ENCODE measurements around the gene PGLYRP2.
A peak's percentile ranks its signal among the peaks of the same experiment; 100 is the strongest.

PGLYRP2 gene

GRCh38 chr19:15433519-15434069 lies 45.7 kb downstream of the PGLYRP2 start:
- Histone ChIP-seq H3K36me3 (ENCODE audit: insufficient read depth, low read length) (peaks cover under 1% of the 10 kb centered on the region; the same call in 1 of the 2 replicates), H3K79me2 (ENCODE audit: insufficient read depth, low read length) (peaks cover 37% of the 10 kb centered on the region), H2AFZ (ENCODE audit: low read length) (peak overlapping the region; percentile 59), H3K4me2 (ENCODE audit: low read depth, low read length, poor library complexity, severe bottlenecking) (peak overlapping the region; percentile 86), H3K9me2 (replicated peaks; ENCODE audit: low read depth, low read length) (no peaks in the 10 kb centered on the region), H3K9ac (ENCODE audit: low read depth, low read length, poor library complexity, severe bottlenecking) (peak overlapping the region; percentile 75), H3K9me3 (ENCODE audit: insufficient read depth, low read depth, low read length) (no peaks in the 10 kb centered on the region), H3K27me3 (ENCODE audit: insufficient read depth, low read length, poor library complexity, severe bottlenecking) (no peaks in the 10 kb centered on the region), H3F3A (ENCODE audit: low read depth) (0 out of 2 replicates have a peak, but pooled peaks cover 3% of the 10 kb centered on the region), H3K4me3 (ENCODE audit: low read length, poor library complexity, severe bottlenecking) (peak overlapping the region; percentile 87), H3K4me1 (ENCODE audit: insufficient read depth, low read length, poor library complexity, severe bottlenecking) (peaks cover 24% of the 10 kb centered on the region), H4K20me1 (ENCODE audit: insufficient read depth, low read length, poor library complexity, severe bottlenecking) (peaks cover 24% of the 10 kb centered on the region)
- TF ChIP-seq EZH2phosphoT487 (IDR thresholded peaks at IDR 0.05; ENCODE audit: borderline replicate concordance) = no peak
- TF ChIP-seq CTCF (conservative IDR thresholded peaks at IDR 0.05; ENCODE audit: low read length) = no peak

GRCh38 chr19:15432629-15433518 lies 46.4 kb downstream of the PGLYRP2 start:
- Histone ChIP-seq H3F3A (ENCODE audit: low read depth) (0 out of 2 replicates have a peak, but pooled peaks cover 3% of the 10 kb centered on the region), H3K9ac (ENCODE audit: low read depth, low read length, poor library complexity, severe bottlenecking) (peak overlapping the region; percentile 75), H2AFZ (ENCODE audit: low read length) (peak overlapping the region; percentile 89), H3K79me2 (ENCODE audit: insufficient read depth, low read length) (peaks cover 44% of the 10 kb centered on the region), H3K9me3 (ENCODE audit: insufficient read depth, low read depth, low read length) (no peaks in the 10 kb centered on the region), H3K9me2 (replicated peaks; ENCODE audit: low read depth, low read length) (no peaks in the 10 kb centered on the region), H3K36me3 (ENCODE audit: insufficient read depth, low read length) (peaks cover 6% of the 10 kb centered on the region; the same call in 1 of the 2 replicates), H3K27me3 (ENCODE audit: insufficient read depth, low read length, poor library complexity, severe bottlenecking) (no peaks in the 10 kb centered on the region), H4K20me1 (ENCODE audit: insufficient read depth, low read length, poor library complexity, severe bottlenecking) (peaks cover 29% of the 10 kb centered on the region), H3K4me2 (ENCODE audit: low read depth, low read length, poor library complexity, severe bottlenecking) (peak overlapping the region; percentile 86), H3K4me1 (ENCODE audit: insufficient read depth, low read length, poor library complexity, severe bottlenecking) (peaks cover 24% of the 10 kb centered on the region), H3K4me3 (ENCODE audit: low read length, poor library complexity, severe bottlenecking) (peak overlapping the region; percentile 87)
- TF ChIP-seq CTCF (conservative IDR thresholded peaks at IDR 0.05; ENCODE audit: low read length) (no peak), EZH2phosphoT487 (IDR thresholded peaks at IDR 0.05; ENCODE audit: borderline replicate concordance) (no peak)

- H4K20me1 ChIP-seq (ENCODE audit: insufficient read depth, low read length, poor library complexity, severe bottlenecking) = peaks cover 29% of the 10 kb centered on the region
- H3K79me2 ChIP-seq (ENCODE audit: insufficient read depth, low read length) = peaks cover 47% of the 10 kb centered on the region
- H3F3A ChIP-seq (ENCODE audit: low read depth) = 0 out of 2 replicates have a peak, but pooled peaks cover 3% of the 10 kb centered on the region
- H3K4me2 ChIP-seq (ENCODE audit: low read depth, low read length, poor library complexity, severe bottlenecking) = peak overlapping the region; percentile 97
- no peaks in the 10 kb centered on the region for H3K9me3 ChIP-seq (ENCODE audit: insufficient read depth, low read depth, low read length)
- H3K9me2 ChIP-seq (replicated peaks; ENCODE audit: low read depth, low read length) = no peaks in the 10 kb centered on the region
- peaks cover 14% of the 10 kb centered on the region; the same call in 1 of the 2 replicates for H3K36me3 ChIP-seq (ENCODE audit: insufficient read depth, low read length)
- no peak for TF ChIP-seq EZH2phosphoT487 (IDR thresholded peaks at IDR 0.05; ENCODE audit: borderline replicate concordance)
- no peak for TF ChIP-seq CTCF (conservative IDR thresholded peaks at IDR 0.05; ENCODE audit: low read length)
- H3K4me3 ChIP-seq (ENCODE audit: low read length, poor library complexity, severe bottlenecking) = peak overlapping the region; percentile 81
- peak overlapping the region; percentile 80 for H3K9ac ChIP-seq (ENCODE audit: low read depth, low read length, poor library complexity, severe bottlenecking)
- H3K27me3 ChIP-seq (ENCODE audit: insufficient read depth, low read length, poor library complexity, severe bottlenecking) = no peaks in the 10 kb centered on the region
- H3K4me1 ChIP-seq (ENCODE audit: insufficient read depth, low read length, poor library complexity, severe bottlenecking) = peaks cover 24% of the 10 kb centered on the region
- H2AFZ ChIP-seq (ENCODE audit: low read length) = no peak overlapping the region
These were observed 47.2 kb downstream of the PGLYRP2 start for GRCh38 chr19:15432018-15432494.
